Mesothelial cell of epicardium (in vitro differentiated cells): ENCODE measurements around the gene CRABP1. TPM values are rescaled to one million over a fixed set of nuclear protein-coding genes. Genes with fewer than 3 reads are reported as not detected.

Source experiments
- DNase-seq, 2 experiments: peaks; one replicate each; pipeline ENCODE4 v3.0.0; 2021; ENCODE audit warnings: low spot score in 2 of 2; ENCODE audit not compliant: unreplicated experiment in 2 of 2
- H3K27ac Mint-ChIP-seq: 2 replicates; pipeline ENCODE4 v1.8.0; 2021; ENCODE audit warnings: mixed read lengths
- H3K27me3 Mint-ChIP-seq: 2 replicates; pipeline ENCODE4 v1.8.0; 2021; ENCODE audit warnings: low read depth, mixed read lengths
- H3K36me3 Mint-ChIP-seq: 2 replicates; pipeline ENCODE4 v1.8.0; 2021; ENCODE audit warnings: mixed read lengths
- H3K4me1 Mint-ChIP-seq: 2 replicates; pipeline ENCODE4 v1.8.0; 2021; ENCODE audit warnings: mixed read lengths
- H3K4me3 Mint-ChIP-seq: 2 replicates; pipeline ENCODE4 v1.8.0; 2021; ENCODE audit warnings: mild to moderate bottlenecking, moderate library complexity, mixed read lengths
- H3K9me3 Mint-ChIP-seq: 2 replicates; pipeline ENCODE4 v1.8.0; 2021; ENCODE audit warnings: mixed read lengths
- CTCF ChIP-seq: fragments of 200-600 bp; sonication (generic); IDR thresholded peaks from one replicate; pipeline ENCODE4 v1.5.0; 2021; ENCODE audit warnings: antibody characterized with exemption; ENCODE audit not compliant: unreplicated experiment
- total RNA-seq: library from RNA; stranded (reverse); gene quantifications from 3 replicates; pipeline ENCODE4 v1.2.1, GENCODE V29; 2021

The CRABP1 gene
- total RNA-seq, 1 donor from 2014 or later, result 155 TPM

GRCh38 chr15:78323693-78324092 lies 16.5 kb upstream of the CRABP1 start:
- DNase-seq, result no peak
- peak overlapping the region; percentile 63 for H3K27ac Mint-ChIP-seq
- no peaks in the 10 kb centered on the region for H3K36me3 Mint-ChIP-seq
- no peak overlapping the region for H3K4me3 Mint-ChIP-seq
- peaks cover 2% of the 10 kb centered on the region for H3K27me3 Mint-ChIP-seq
- H3K4me1 Mint-ChIP-seq, result peaks cover 42% of the 10 kb centered on the region
- no peaks in the 10 kb centered on the region for H3K9me3 Mint-ChIP-seq
- TF ChIP-seq CTCF, result no peak

GRCh38 chr15:78324144-78324543 lies 16.0 kb upstream of the CRABP1 start:
- Mint-ChIP-seq H3K4me1 (peaks cover 42% of the 10 kb centered on the region), H3K27me3 (peaks cover 4% of the 10 kb centered on the region), H3K4me3 (no peak overlapping the region), H3K27ac (peak overlapping the region; percentile 81), H3K36me3 (no peaks in the 10 kb centered on the region), H3K9me3 (no peaks in the 10 kb centered on the region)
- TF ChIP-seq CTCF, result no peak
- DNase-seq, result no peak

GRCh38 chr15:78325092-78325843 lies 14.9 kb upstream of the CRABP1 start:
- no peak for DNase-seq
- Mint-ChIP-seq H3K36me3 (no peaks in the 10 kb centered on the region), H3K27me3 (peaks cover 7% of the 10 kb centered on the region), H3K9me3 (no peaks in the 10 kb centered on the region), H3K4me1 (peaks cover 42% of the 10 kb centered on the region), H3K27ac (peak overlapping the region; percentile 81), H3K4me3 (no peak overlapping the region)
- no peak for TF ChIP-seq CTCF

GRCh38 chr15:78327466-78327865 lies 12.7 kb upstream of the CRABP1 start:
- TF ChIP-seq CTCF, result no peak
- Mint-ChIP-seq H3K9me3 (no peaks in the 10 kb centered on the region), H3K4me3 (no peak overlapping the region), H3K4me1 (peaks cover 32% of the 10 kb centered on the region), H3K27me3 (peaks cover 7% of the 10 kb centered on the region), H3K27ac (no peak overlapping the region), H3K36me3 (no peaks in the 10 kb centered on the region)
- DNase-seq, result no peak

GRCh38 chr15:78329625-78330024 lies 10.5 kb upstream of the CRABP1 start:
- no peak for DNase-seq
- Mint-ChIP-seq H3K4me1 (peaks cover 12% of the 10 kb centered on the region), H3K36me3 (no peaks in the 10 kb centered on the region), H3K27me3 (peaks cover 15% of the 10 kb centered on the region), H3K9me3 (no peaks in the 10 kb centered on the region), H3K27ac (no peak overlapping the region), H3K4me3 (no peak overlapping the region)
- TF ChIP-seq CTCF, result no peak
